Endothelial cell of hepatic sinusoid (primary cell): ENCODE results near the gene SORCS2.

ENCODE experiments used
- in situ Hi-C: cut with HindIII; loops from 2 replicates; pipeline ENCODE4 v1.10.0; 2017; ENCODE audit warnings: low sequenced_read_pairs

Gene SORCS2

DNA sequence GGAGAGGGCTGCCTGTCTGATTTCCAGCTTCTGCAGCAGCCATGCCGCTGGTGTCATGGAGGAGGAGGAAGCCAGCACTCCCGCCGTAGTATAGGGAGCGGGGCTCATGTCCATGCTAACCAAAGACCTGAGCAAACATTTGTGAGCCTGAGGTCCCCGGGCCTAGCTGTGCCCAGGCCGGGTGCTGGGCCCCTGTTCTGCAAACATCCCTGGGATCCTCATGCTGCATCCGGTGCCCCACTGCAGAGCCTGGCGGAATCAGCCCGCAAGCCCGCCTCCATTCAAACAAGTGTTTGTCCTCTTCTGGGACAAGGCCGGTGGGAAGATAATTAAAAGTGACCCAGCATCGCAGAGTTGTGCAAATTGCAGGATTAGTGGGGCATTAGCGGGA, 106.3 kb downstream of the SORCS2 start:
- in situ Hi-C loops, result no loop called here

DNA sequence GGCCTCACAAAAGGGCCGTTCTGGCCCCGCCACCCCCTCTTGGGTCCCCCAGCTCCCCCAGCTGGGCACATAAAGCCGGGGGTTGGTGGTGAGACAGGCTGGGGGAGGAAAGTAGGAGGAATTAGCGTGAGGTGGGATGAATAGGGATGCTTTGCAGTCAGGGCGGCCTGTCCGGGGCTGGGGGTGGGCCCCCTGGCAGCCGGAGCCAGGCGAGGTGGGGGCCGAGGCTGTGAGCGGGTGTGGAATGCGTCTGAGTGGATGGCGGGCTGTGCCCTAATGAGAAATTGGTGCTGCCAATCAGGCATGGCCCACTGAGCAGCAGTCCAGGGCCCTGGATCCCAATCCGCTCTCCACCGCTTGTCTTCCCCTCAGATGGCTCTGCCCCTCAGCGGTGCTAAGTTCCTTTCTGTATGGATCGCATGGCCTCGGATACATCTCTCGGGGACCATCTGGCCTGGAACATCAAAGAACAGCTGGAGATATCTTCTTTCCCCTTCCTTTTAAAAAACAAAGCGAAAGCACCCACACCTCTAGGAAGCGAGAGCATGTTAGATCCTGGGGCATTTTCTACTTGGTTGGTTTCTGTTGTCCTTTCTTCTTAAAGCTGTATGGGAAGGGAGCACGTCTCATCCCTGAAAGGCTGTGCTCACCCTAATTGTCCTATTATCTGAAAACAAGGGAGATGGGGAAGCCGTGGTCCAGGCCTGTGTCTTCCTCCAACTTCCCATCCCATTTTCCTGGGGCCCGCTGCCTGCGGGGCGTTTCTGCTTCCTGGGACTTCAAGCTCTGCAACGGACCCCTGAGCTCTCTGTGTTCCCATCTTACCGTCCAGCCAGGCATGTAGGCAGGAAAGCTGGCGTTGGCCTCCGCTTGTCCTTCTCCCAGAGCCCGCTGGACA, 106.9 kb downstream of the SORCS2 start:
- in situ Hi-C loops, result no loop called here

DNA sequence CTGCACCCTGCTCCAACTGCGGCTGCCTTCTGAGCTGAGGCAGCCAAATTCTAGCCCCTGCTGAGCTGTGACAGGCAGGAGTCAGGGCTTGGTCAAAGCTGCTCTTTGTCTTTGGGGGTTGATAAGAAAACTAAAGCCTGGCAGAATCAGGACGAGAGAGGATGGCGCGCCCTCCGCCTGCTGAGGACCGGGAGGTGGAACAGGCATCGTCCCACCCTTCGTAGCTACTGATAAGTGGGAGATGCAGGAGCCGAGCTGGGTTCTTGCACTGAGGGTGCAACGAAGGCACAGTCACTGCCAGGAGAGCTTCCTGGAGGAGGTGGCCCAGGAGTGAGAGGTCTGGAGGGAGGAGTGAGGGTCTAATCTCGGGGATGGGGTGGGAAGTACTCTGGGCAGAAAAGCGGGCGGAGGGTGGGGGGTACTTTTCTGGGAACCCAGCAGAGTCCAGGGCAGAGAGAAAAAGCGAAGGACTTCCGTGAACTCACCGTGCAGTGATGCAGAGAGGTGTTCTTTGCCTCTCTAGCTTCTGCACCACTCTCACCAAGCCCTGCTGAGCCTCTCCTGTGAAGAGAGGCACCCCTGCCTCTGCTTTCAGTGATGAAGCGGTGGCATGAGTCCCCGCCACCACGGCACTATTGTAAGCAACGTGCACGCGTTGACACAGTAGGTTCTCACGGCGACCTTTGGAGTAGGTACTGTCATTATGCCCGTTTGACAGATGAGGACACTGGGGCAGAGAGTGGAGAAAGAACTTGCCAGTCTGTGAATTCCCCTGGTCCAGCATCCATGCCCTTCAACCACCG, 107.8 kb downstream of the SORCS2 start:
- in situ Hi-C loops, result no loop called here

DNA sequence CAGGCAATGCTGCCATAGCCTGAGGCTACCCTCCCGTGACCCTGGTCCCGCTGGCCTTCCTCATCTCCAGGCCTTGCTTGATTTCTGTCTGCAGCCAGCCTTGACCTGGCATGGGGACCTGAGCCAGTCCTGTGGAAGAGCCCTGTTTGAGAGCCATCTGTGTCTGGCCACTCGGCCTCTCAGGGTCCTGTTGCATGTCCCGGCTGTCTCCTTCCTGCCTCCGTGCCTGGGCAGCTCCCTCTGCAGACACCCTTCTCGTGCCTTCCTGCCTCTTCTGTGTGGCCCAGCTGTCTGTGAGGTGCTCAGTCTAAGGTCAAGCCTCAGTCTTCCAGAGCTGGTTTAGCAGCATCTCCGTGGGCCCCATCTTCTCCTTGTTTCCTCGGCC, 108.4 kb downstream of the SORCS2 start:
- in situ Hi-C loops, result no loop called here

DNA sequence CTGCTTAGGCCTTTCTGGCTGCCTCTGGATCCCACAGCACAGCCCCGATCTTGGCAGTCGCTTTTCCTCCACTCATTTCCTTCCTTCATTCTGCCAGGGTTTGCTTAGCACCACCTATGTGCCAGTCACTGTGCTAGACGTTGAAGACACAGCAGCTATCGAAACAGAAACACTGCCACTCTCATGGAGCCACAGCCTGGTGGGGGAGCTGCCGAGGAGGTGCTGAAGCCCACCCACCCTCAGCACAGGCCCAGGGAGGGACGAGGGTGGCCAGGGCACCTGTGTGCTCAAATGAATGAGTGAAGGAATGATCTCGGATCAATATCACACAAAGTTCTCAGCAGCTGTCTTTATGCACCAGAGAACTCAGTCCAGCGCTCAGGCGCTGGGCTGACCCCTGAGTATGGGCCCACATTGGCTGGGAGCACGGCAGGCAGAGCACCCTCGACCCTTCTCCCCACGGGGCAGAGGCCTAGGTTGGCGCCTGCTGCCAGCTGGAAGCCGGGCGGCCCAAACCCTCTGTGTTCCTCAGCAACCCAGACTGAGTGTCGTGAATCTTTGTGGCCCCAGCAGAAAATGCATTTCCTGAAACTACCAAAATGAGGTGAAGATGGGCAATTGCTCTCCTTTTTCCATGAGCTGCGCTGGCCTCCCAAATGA, 108.9 kb downstream of the SORCS2 start:
- in situ Hi-C loops, result no loop called here

DNA sequence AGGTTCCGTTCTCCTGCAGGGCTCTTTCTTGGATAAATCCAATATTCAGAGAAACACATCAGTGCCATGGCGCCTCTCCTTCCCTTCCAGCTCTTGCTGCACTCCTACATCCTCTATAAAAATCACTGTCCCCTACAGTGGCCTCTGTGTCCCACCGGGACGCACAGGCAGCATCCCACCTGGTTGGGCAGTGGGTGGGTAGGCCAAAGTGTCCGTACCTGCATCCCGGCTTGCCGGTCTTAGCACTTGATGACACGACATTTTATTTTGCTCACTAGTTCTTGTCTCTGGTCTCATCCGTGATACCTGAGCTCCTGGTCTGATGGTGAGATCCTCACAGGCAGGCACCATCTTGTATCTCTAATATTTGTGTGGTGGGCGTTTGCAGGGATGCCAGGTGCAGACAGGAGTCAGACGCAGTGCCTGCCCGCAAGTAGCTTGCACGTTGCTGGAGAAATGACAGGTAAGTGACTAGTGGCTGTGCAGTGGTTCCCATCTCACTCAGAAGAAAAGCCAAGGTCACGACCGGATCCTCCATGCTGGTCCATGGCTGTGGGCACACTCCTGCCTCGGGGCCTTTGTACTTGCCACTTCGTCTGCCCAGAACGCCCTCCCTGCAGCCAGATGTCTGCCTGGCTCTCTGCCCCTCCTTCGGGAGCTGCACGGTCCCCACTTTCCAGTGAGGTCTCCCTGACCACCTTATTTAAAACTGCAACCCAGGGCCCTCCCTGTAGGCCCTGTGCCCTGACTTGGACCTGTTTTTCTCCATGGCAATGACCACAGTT, 109.7 kb downstream of the SORCS2 start:
- in situ Hi-C loops, result no loop called here

DNA sequence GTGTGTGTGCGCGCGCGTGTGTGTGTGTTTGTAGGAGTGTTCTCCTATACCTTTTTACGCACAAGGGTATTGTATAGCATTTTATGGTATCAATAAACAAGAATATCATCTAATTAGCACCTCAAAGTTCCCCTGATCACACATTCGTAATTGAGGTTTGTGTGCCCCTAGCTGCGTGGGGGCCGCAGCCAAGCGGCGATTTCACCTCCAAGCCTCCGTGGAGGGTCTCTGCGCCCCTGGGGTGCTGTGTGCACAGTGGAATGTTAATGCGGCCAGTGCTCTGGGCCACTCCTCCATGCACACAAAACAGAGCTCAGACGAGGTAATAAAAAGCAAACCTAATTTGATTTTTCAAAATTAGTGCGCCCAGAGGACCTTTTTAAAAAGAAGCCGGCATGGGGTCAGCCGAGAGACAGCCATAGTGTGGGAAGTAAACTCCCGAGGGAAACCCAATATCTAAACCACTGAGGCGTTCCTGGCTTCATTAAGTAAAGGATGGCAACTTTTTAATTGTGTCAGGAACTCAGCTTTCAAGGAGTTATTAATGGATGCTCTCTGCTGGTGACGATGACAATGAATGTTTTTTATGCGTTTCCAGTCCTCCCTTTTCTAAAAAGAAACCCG, 110.6 kb downstream of the SORCS2 start:
- in situ Hi-C loops, result no loop called here

DNA sequence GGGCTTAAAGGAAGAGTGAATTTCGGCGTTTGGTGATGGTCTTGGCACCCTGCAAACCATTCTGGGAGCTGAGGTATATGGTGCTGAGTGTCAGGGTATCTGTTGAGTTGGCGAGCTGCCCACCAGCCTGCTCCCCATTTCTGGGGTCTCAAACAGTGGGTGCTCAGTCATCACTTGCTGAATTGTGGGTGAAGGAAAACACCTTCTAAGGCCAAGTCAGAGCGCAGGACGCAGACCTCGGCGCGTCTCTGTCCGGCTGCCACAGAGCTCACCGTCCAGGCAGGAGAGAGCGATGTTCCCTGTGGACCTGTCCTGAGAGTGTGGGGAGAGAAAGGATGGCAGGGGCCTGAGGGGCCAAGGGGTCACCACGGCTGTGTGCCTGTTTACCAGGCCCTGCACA, 111.2 kb downstream of the SORCS2 start:
- in situ Hi-C loops, result no loop called here

DNA sequence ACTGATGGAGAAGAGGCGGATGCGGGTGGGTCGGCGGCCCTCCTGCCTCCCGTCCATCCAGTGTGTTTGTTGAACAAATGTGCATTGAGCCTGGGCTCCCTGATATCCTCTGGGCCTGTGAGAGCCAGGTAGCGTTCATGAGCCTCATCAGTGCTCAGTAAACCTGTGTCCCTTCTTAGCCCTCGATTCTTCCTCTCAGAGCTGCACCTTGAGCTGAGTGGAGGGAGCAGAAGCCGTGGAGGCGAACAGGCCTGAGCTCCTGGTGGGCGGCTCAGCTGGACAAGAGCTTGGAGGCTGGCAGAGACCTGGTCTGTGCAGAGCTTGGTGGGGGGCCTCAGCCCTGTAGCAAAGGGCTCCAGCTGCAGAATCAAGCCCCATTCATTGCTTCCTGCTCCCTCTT, 112.1 kb downstream of the SORCS2 start:
- in situ Hi-C loops, result no loop called here

DNA sequence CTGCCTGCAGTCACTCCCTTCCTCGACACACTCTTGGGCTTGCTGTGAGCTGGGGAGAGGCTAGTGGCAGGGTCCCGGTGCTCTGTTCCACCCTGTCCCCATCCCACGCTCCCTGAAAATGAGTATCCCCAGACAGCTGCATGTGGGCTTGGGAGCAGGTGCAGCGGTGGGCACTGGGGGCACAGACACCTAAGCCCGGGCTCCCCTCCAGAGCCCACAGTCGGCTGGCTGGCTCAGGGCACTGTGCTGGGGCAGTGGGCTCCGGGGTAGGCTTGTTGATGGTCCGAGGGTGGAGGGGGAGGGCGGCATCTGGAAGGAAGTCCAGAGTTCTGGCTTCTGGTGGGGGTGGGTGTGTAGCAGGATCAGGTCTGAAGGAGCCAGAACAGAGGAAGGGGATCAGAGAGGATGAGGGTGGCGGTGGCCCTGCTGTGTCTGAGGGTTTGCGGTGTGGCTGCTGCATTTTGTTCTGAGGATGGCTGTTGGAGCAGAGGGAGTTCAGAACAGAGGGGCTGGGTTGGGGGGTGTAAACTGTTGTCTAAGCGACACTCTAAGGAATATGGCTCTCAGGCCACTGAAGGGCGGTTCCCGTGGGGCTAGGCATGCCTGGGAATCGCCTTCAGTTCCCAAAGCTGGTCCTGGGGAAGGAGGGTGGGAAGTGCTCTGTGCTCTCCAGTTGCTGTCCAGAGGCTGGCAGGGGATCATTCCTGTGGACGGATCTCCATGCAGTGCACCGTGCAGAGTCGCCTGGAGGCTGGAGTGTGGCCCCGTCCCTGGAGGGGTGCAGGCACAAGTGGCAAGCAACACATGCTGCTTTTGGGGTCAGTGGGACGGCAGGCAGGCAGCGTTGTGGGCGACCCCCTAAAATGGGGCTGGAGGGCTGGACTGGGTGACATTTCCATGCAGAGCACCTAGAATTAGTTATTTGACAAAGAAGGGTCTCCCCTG, 114.0 kb downstream of the SORCS2 start:
- in situ Hi-C loops, result no loop called here

DNA sequence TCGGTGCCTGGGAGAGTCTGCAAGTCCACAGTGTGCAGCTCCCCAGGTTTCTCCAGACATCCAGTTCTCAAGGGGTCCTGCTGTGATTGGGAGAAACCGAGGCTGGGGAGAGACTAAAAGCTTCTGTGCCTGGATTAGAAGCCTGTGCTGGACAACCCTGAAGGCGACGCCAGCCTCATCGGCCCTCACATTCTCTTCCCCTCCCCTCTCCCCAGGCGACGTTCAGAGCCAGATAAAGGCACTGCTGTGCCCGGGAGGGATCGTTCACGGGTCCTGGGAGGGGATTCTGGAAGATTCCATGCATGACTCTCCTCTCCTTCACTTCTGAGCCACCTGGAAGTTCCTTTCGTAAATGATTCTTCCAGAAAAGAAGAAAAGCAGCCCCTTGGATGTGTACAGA, 114.6 kb downstream of the SORCS2 start:
- in situ Hi-C loops, result no loop called here

DNA sequence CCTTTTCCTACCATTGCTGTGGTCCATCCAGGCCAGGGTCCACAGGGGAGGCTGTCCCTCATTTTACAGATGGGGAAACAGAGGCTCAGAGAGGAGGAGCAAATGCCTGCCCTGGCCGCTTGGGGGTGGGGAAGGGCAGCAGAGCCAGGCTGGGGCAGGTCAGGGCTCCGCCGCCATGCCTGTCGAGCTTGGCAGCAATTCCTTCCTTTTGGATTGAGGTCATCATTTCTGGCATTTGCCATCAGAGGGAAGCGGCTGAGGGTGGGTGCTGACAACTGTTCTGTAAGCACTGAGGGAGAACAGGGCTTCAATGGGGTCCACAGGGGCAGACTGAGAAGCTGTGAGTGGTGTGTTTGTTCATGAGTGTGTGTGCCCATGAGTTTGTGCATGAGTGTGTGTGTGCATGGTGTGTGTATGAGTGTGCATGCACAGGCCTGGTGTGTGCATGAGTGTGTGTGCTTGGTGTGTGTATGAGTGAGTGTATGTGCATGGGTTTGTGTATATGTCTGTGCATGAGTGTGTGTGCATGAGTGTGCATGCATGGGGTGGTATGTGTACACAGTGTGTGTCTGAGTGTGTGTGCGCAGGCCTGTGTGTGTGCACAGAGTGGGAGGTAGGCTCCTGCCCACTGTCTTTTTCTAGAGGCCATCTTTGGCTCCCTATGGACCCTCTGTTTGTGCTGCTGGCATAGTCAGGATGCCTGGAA, 115.2 kb downstream of the SORCS2 start:
- in situ Hi-C loops, result no loop called here

DNA sequence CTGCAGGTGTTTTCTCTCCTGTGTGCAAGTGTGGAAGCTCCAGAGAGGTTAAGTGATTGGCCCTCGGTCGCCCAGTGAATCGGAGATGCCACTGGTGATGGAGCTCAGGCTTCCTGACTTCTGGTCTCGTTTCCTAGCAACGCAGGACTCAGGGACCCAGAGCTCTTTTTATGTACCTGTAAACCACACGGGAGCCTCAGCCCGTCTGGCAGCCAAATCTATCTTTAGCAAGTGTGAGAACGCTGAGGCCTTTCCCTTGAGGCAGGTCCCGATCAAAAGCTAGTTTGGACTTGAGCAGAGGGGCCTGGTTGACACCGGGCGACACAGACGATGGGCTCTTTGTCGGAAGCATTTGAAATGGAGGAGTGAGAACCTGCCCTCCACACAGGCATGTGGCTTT, 116.8 kb downstream of the SORCS2 start:
- in situ Hi-C loops, result no loop called here

DNA sequence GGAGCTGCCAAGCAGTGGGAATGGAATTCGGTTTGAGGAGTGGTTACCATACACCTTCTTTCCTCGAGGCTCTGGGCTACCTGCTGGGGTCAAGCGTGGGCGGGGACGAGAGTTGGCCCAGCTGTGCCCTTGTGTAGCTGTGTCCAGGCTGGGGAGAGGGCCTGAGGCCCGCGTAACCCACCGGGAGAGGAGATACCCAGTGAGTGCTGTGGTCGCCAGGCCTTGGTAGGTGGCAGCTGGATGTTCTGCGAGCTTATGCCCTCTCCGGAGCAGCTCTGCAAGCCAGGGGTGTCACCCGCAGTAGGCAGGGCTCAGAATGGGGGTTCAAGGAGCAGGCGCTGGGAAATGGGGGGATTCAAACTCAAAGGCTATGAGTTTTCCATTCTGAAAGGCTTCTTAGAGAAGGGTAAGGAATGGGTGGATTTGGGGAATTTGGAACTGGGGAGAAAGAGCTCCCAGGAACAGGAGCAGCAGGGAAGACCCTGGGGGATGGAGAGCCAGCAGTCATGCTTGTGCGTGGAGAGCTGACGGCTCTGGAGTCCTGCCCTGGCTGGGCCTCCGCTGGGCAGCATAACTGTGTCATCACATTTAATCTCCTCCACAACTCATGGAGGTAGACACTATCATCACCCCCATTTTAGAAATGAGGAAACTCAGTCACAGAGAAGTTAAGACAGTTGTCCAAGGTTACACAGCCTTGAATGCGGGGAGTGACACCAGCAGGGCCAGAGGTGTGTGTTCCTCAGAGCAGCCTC, 117.5 kb downstream of the SORCS2 start:
- in situ Hi-C loops, result loop anchor here (5.0 kb wide), 1 partner anchor 38 kb away; no protein-coding TSS in a partner anchor

DNA sequence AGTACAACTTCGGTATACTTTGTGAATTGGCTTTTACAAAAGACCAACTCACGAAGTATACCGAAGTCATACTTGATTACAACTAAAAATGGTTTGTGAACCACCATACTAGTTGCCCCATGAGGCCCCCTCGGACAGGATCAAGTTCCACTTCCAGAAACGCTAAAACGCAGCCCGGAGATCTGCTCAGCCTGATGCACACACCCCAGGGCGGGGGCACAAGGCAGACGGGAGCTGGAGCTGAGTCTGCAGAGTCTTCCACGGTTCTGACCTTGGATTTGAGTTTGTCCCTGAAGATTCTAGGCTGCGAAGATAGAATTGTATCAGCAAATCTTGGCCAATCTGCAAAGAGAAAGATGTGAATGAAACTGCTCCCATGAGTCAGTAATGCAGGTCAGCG, 118.1 kb downstream of the SORCS2 start:
- in situ Hi-C loops, result loop anchor here (5.0 kb wide), 1 partner anchor 38 kb away; no protein-coding TSS in a partner anchor

DNA sequence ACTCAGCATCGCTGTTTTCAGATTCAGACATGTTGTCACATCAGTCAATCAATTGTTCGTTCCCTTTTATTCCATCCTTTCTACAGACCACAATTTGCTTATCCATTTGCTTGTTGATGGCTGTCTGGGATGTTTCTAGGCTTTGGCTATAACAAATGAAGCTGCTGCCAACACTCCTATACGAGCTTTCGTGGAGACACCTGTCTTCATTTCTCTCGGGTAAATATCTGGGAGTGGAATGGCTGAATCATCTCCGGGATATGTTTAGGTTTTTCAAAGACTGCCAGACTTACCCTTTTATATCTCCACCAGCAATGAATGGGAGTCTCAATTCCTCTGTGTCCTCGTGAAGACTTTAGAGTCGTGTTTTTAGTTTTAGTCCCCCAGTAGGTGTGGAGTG, 118.9 kb downstream of the SORCS2 start:
- in situ Hi-C loops, result loop anchor here (5.0 kb wide), 1 partner anchor 39 kb away; no protein-coding TSS in a partner anchor

DNA sequence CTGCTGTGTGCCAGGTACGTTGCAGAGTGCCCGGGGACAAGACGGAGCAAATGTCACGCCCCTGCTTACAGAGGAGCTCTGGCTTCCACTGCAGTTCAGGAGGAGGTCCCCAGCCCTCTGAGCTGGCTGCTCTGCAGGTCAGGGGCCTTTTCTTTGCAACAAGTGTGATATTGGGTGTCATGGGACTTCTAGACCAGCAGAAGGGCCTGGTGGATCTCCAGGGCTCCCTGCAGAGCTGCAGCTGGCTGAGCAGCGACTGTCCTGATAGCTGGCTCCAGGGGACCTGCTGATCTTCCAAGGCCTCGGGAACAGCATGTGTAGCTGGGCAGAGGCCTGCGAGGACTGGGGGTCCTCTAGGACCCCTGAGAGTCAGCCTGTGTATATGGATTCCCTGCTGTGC, 120.4 kb downstream of the SORCS2 start:
- in situ Hi-C loops, result loop anchor here (5.0 kb wide), 1 partner anchor 40 kb away; no protein-coding TSS in a partner anchor
